MM.1S (cell line): ENCODE data around the gene SYNJ1.

Experiments used
- DNase-seq: peaks from one replicate; pipeline ENCODE4 v3.0.0-alpha.2; 2015
- H2AFZ ChIP-seq: fragments of 300-600 bp; sonication (generic); 2 replicates; pipeline ENCODE4 v1.6.0; 2016; ENCODE audit warnings: antibody characterized with exemption, low read length
- H3F3A ChIP-seq: fragments of 300-600 bp; sonication (generic); 2 replicates; pipeline ENCODE4 v1.6.1; 2016; ENCODE audit warnings: mild to moderate bottlenecking, antibody characterized with exemption, low read length, moderate library complexity, mixed read lengths; ENCODE audit not compliant: insufficient read depth
- H3K27ac ChIP-seq: fragments of 300-600 bp; sonication (generic); 2 replicates; pipeline ENCODE4 v1.5.1; 2016; ENCODE audit warnings: mild to moderate bottlenecking, low read length
- H3K27me3 ChIP-seq: fragments of 300-600 bp; sonication (generic); replicated peaks from 2 replicates; pipeline ENCODE4 v1.6.0; 2016; ENCODE audit warnings: low read length; ENCODE audit not compliant: insufficient read depth
- H3K36me3 ChIP-seq: fragments of 300-600 bp; sonication (generic); replicated peaks from 2 replicates; pipeline ENCODE4 v1.6.1; 2016; ENCODE audit warnings: mild to moderate bottlenecking, low read length, mixed read lengths; ENCODE audit not compliant: insufficient read depth
- H3K4me1 ChIP-seq: fragments of 300-600 bp; sonication (generic); 2 replicates; pipeline ENCODE4 v1.6.1; 2016; ENCODE audit warnings: low read length, mixed read lengths
- H3K4me2 ChIP-seq: fragments of 300-600 bp; sonication (generic); 2 replicates; pipeline ENCODE4 v1.6.0; 2016; ENCODE audit warnings: low read depth, low read length
- H3K4me3 ChIP-seq: fragments of 300-600 bp; sonication (generic); 2 replicates; pipeline ENCODE4 v1.5.1; 2016; ENCODE audit warnings: low read length, mixed read lengths
- H3K79me2 ChIP-seq: fragments of 300-600 bp; sonication (generic); 2 replicates; pipeline ENCODE4 v1.6.1; 2016; ENCODE audit warnings: mixed run types, low read length, mixed read lengths
- H3K9ac ChIP-seq: fragments of 300-600 bp; sonication (generic); 2 replicates; pipeline ENCODE4 v1.6.1; 2016; ENCODE audit warnings: low read length, mixed read lengths
- H3K9me2 ChIP-seq: fragments of 300-600 bp; sonication (generic); replicated peaks from 2 replicates; pipeline ENCODE4 v1.6.1; 2016; ENCODE audit warnings: mild to moderate bottlenecking, low read length, mixed read lengths; ENCODE audit not compliant: insufficient read depth
- H3K9me3 ChIP-seq: fragments of 300-600 bp; sonication (generic); replicated peaks from 2 replicates; pipeline ENCODE4 v1.6.1; 2016; ENCODE audit warnings: mild to moderate bottlenecking, low read length, mixed read lengths; ENCODE audit not compliant: insufficient read depth
- H4K20me1 ChIP-seq: fragments of 300-600 bp; sonication (generic); 2 replicates; pipeline ENCODE4 v1.6.1; 2016; ENCODE audit warnings: mild to moderate bottlenecking, low read length, moderate library complexity, mixed read lengths; ENCODE audit not compliant: insufficient read depth
- CTCF ChIP-seq: fragments of 300-600 bp; sonication (generic); IDR thresholded peaks from 2 replicates; pipeline ENCODE4 v1.5.1; 2016; ENCODE audit warnings: antibody characterized with exemption, low read length, mixed read lengths
- EZH2 ChIP-seq: fragments of 300-600 bp; sonication (generic); optimal IDR thresholded peaks from 2 replicates; pipeline ENCODE3; 2017; ENCODE audit warnings: low read depth, mild to moderate bottlenecking, antibody characterized with exemption, low read length, mixed read lengths
- EZH2phosphoT487 ChIP-seq: fragments of 300-600 bp; sonication (generic); IDR thresholded peaks from 2 replicates; pipeline ENCODE4 v1.6.1; 2018; ENCODE audit warnings: antibody characterized with exemption, low read length

The SYNJ1 gene

GRCh38 chr21:32599526-32599925 is 128.3 kb downstream of the SYNJ1 start:
- Histone ChIP-seq H3K4me2 (no peak overlapping the region), H2AFZ (no peak overlapping the region), H3K9me3 (no peaks in the 10 kb centered on the region), H3K36me3 (peaks cover 13% of the 10 kb centered on the region; the same call in 1 of the 2 replicates), H3K9ac (no peak overlapping the region), H3K9me2 (no peaks in the 10 kb centered on the region), H3K27ac (no peak overlapping the region), H3K4me3 (no peak overlapping the region), H4K20me1 (0 out of 2 replicates have a peak, but pooled peaks cover 7% of the 10 kb centered on the region), H3F3A (peaks cover 16% of the 10 kb centered on the region), H3K4me1 (peaks cover 4% of the 10 kb centered on the region), H3K27me3 (peaks cover 9% of the 10 kb centered on the region; the same call in 1 of the 2 replicates), H3K79me2 (no peaks in the 10 kb centered on the region)
- TF ChIP-seq EZH2 (no peak), EZH2phosphoT487 (no peak), CTCF (no peak)
- DNase-seq, result no peak

- Histone ChIP-seq H3K27ac (no peak overlapping the region), H2AFZ (no peak overlapping the region), H3K36me3 (peaks cover 13% of the 10 kb centered on the region; the same call in 1 of the 2 replicates), H3K9me3 (no peaks in the 10 kb centered on the region), H3K9me2 (no peaks in the 10 kb centered on the region), H3K9ac (no peak overlapping the region), H3K79me2 (no peaks in the 10 kb centered on the region), H3K4me1 (peaks cover 4% of the 10 kb centered on the region), H3K4me2 (no peak overlapping the region), H4K20me1 (0 out of 2 replicates have a peak, but pooled peaks cover 7% of the 10 kb centered on the region), H3K27me3 (peaks cover 10% of the 10 kb centered on the region; the same call in 1 of the 2 replicates), H3F3A (peaks cover 16% of the 10 kb centered on the region), H3K4me3 (no peak overlapping the region)
- DNase-seq, result no peak
- TF ChIP-seq EZH2 (no peak), EZH2phosphoT487 (no peak), CTCF (no peak)
These were observed 128.7 kb downstream of the SYNJ1 start for GRCh38 chr21:32599091-32599490.

GRCh38 chr21:32597205-32597604 is 130.6 kb downstream of the SYNJ1 start:
- no peak overlapping the region for H3K9ac ChIP-seq
- H3K9me2 ChIP-seq, result no peaks in the 10 kb centered on the region
- peaks cover 10% of the 10 kb centered on the region; the same call in 1 of the 2 replicates for H3K27me3 ChIP-seq
- H3F3A ChIP-seq, result peaks cover 14% of the 10 kb centered on the region
- no peak overlapping the region for H3K4me3 ChIP-seq
- TF ChIP-seq CTCF, result no peak
- TF ChIP-seq EZH2phosphoT487, result no peak
- no peak for TF ChIP-seq EZH2
- H3K27ac ChIP-seq, result no peak overlapping the region
- DNase-seq, result no peak
- peaks cover 2% of the 10 kb centered on the region; the same call in 1 of the 2 replicates for H3K36me3 ChIP-seq
- no peaks in the 10 kb centered on the region for H3K9me3 ChIP-seq
- H3K4me1 ChIP-seq, result peaks cover 4% of the 10 kb centered on the region
- no peak overlapping the region for H2AFZ ChIP-seq
- no peaks in the 10 kb centered on the region for H3K79me2 ChIP-seq
- H4K20me1 ChIP-seq, result 0 out of 2 replicates have a peak, but pooled peaks cover 7% of the 10 kb centered on the region
- H3K4me2 ChIP-seq, result no peak overlapping the region
